AG09319 (cell line): ENCODE measurements around the gene RRH.
"Not testable (repeated sequence)": the region's sequence is repeated elsewhere in the genome, so short reads cannot be mapped to it uniquely, and the experiment has no call there.

Source experiments
- DNase-seq: peaks from one replicate; pipeline ENCODE4 v3.0.0-alpha.2; 2010; ENCODE audit warnings: low read depth; ENCODE audit errors: extremely low read depth
- CTCF ChIP-seq: IDR thresholded peaks from 2 replicates; pipeline ENCODE4 v1.5.1; 2011; ENCODE audit warnings: low read depth, mild to moderate bottlenecking, inconsistent platforms, low read length, moderate library complexity

The RRH gene

GRCh38 chr4:109864134-109864533 is 36.4 kb downstream of the RRH start:
- DNase-seq = no peak
- TF ChIP-seq CTCF = no peak

- DNase-seq = no peak
- no peak for TF ChIP-seq CTCF
Measured at GRCh38 chr4:109870061-109870460, 42.3 kb downstream of the RRH start.

- TF ChIP-seq CTCF = no peak
Measured at GRCh38 chr4:109872065-109872464, 44.3 kb downstream of the RRH start.

GRCh38 chr4:109872950-109873656 is 45.3 kb downstream of the RRH start:
- no peak for TF ChIP-seq CTCF

More at GRCh38 chr4:109872065-109872464, 44.3 kb downstream of the RRH start:
- no peak for DNase-seq

GRCh38 chr4:109873791-109874514 is 46.2 kb downstream of the RRH start:
- peak; percentile 15 for DNase-seq
- TF ChIP-seq CTCF = no peak

More at GRCh38 chr4:109872950-109873656, 45.3 kb downstream of the RRH start:
- no peak for DNase-seq

- DNase-seq = no peak
- no peak for TF ChIP-seq CTCF
Measured at GRCh38 chr4:109875106-109875505, 47.3 kb downstream of the RRH start.

- DNase-seq = not testable (repeated sequence)
Measured at GRCh38 chr4:109875553-109875952, 47.8 kb downstream of the RRH start.
